Measurements from ENCODE around the gene RABGAP1.

RABGAP1 gene

DNA sequence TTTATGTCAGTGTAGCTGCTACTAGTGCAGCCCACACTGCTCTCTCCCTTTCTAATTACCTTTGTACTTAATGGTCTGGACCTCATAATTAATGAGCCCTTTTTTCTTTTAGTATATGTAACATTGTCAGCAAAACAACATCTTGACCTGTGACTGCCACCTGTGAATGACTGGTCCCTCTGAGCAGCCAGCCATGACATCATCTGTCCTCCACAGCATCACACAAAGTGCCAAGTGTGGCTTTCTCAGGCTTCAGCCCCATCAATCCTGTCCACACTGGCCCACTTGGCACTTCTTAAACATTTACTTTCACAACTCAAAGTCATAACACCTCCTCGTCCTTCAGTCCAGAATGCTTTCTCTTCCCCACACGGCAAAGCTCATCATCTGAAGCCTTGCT is 197.3 kb downstream of the RABGAP1 start:
- no peak for TF ChIP-seq PAX5 (IDR thresholded peaks at IDR 0.05; ENCODE audit: insufficient read depth, low read length, severe bottlenecking)
- no peak for TF ChIP-seq TAF1 (IDR thresholded peaks at IDR 0.05; ENCODE audit: low read depth, low read length)
- TF ChIP-seq POLR2AphosphoS5 (IDR thresholded peaks at IDR 0.05; ENCODE audit: low read depth, low read length) = no peak
- no peak for TF ChIP-seq POLR2A (IDR thresholded peaks at IDR 0.05; ENCODE audit: low read depth, low read length)
- TF ChIP-seq SPI1 (IDR thresholded peaks at IDR 0.05; ENCODE audit: low read depth, low read length) = no peak
- TF ChIP-seq POU2F2 (IDR thresholded peaks at IDR 0.05; ENCODE audit: low read depth, low read length) = no peak
- DNase-seq (ENCODE audit: insufficient read length, low spot score) (no peak), FAIRE-seq (no peak)

DNA sequence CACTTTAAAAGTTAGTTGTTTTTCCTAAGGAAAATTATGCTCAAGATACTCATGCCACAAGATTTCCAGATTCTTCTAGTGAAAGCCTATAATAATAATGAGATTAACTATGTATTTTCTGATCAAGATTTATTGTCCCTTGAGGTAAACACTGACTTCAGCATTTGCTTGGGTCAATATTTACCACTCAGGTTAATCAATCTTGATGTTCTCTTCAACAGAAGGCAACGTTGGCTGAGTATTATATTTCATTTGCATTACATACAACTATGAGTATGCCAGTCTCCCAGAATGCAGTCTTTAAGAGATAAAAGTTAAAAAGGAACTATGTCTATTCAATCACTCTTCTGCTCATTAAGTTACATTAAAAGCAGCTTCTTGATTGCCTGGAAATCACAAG is 208.2 kb downstream of the RABGAP1 start:
- FAIRE-seq = no peak
- no peak for TF ChIP-seq PAX5 (IDR thresholded peaks at IDR 0.05; ENCODE audit: insufficient read depth, low read length, severe bottlenecking)
- TF ChIP-seq TAF1 (IDR thresholded peaks at IDR 0.05; ENCODE audit: low read depth, low read length) = no peak
- no peak for TF ChIP-seq SPI1 (IDR thresholded peaks at IDR 0.05; ENCODE audit: low read depth, low read length)
- TF ChIP-seq POU2F2 (IDR thresholded peaks at IDR 0.05; ENCODE audit: low read depth, low read length) = no peak
- TF ChIP-seq POLR2AphosphoS5 (IDR thresholded peaks at IDR 0.05; ENCODE audit: low read depth, low read length) = no peak
- no peak for TF ChIP-seq POLR2A (IDR thresholded peaks at IDR 0.05; ENCODE audit: low read depth, low read length)
- DNase-seq (ENCODE audit: insufficient read length, low spot score) = no peak

GRCh38 chr9:123150708-123151503 is 210.1 kb downstream of the RABGAP1 start:
- no peak for DNase-seq (ENCODE audit: insufficient read length, low spot score)
- TF ChIP-seq TAF1 (IDR thresholded peaks at IDR 0.05; ENCODE audit: low read depth, low read length) (no peak), SPI1 (IDR thresholded peaks at IDR 0.05; ENCODE audit: low read depth, low read length) (no peak), POU2F2 (IDR thresholded peaks at IDR 0.05; ENCODE audit: low read depth, low read length) (no peak), POLR2AphosphoS5 (IDR thresholded peaks at IDR 0.05; ENCODE audit: low read depth, low read length) (no peak), POLR2A (IDR thresholded peaks at IDR 0.05; ENCODE audit: low read depth, low read length) (no peak), PAX5 (IDR thresholded peaks at IDR 0.05; ENCODE audit: insufficient read depth, low read length, severe bottlenecking) (no peak)
- no peak for FAIRE-seq

Data from GM12891 (cell line).